Measurements from ENCODE around the gene DMAP1. TPM values are rescaled to one million over a fixed set of nuclear protein-coding genes. Genes with fewer than 3 reads are reported as not detected.

Gene DMAP1
- total RNA-seq, 2 donors from 2014 or later: 49.1 to 53.8 TPM

DNA sequence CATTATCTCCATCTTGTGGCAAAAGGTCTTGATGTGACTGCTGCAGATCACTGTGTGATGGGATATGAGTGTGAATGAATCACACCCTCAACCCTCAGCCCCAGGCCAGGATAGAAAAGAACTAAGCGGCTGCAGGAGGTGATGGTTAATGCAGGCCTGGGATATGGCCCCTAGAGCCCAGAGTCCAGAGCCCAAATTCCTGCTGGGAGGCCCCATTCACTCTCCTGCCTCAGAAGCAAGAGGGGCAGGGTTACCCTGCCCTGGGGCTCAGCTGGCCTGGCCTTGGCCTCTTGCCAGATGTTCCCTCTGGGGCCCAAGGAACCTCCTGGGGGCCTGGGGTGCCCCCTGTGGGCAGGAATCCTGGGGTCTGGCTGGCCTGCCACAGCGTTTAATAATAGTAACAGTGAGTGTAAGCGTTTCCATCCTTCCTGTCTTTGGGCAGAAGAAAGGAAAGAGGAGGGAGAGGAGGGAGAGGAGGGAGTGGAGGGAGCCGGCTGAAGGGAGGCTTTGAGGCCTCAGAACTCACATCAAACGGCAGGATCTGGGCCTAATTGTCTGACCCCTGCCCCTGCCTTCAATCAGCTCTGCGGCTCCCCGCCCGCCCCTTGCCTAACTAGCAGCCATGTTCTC is 26.2 kb downstream of the DMAP1 start:
- Mint-ChIP-seq H3K4me1 (peaks cover 49% of the 10 kb centered on the region), H3K4me3 (no peak overlapping the region), H3K27ac (no peak overlapping the region), H3K9me3 (no peaks in the 10 kb centered on the region), H3K36me3 (ENCODE audit: low read depth) (peaks cover 15% of the 10 kb centered on the region), H3K27me3 (ENCODE audit: insufficient read depth) (no peaks in the 10 kb centered on the region)
- H3K27ac ChIP-seq (ENCODE audit: low read depth, low read length): peak overlapping the region; percentile 75
- H3K27me3 ChIP-seq (ENCODE audit: control insufficient read depth, insufficient read depth, low read length, poor library complexity, severe bottlenecking): no peaks in the 10 kb centered on the region
- DNase-seq: peak; percentile 67
- no peaks in the 10 kb centered on the region for H3K9me3 ChIP-seq (ENCODE audit: control insufficient read depth, low read length)
- peaks cover 24% of the 10 kb centered on the region for H3K4me1 ChIP-seq (ENCODE audit: control insufficient read depth, insufficient read depth, low read length)
- TF ChIP-seq, protein P1, sequence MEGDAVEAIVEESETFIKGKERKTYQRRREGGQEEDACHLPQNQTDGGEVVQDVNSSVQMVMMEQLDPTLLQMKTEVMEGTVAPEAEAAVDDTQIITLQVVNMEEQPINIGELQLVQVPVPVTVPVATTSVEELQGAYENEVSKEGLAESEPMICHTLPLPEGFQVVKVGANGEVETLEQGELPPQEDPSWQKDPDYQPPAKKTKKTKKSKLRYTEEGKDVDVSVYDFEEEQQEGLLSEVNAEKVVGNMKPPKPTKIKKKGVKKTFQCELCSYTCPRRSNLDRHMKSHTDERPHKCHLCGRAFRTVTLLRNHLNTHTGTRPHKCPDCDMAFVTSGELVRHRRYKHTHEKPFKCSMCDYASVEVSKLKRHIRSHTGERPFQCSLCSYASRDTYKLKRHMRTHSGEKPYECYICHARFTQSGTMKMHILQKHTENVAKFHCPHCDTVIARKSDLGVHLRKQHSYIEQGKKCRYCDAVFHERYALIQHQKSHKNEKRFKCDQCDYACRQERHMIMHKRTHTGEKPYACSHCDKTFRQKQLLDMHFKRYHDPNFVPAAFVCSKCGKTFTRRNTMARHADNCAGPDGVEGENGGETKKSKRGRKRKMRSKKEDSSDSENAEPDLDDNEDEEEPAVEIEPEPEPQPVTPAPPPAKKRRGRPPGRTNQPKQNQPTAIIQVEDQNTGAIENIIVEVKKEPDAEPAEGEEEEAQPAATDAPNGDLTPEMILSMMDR (conservative IDR thresholded peaks at IDR 0.05): peak; percentile 47
- H3K9ac ChIP-seq (ENCODE audit: extremely low read depth, low read length, poor library complexity, severe bottlenecking): no peak overlapping the region
- whole genome bisulfite sequencing, 2 experiments (ENCODE audit: insufficient coverage in 1 of 2, insufficient read length in 1 of 2): 40 to 68% methylated on average over 3 to 8 of the region's 8 CpGs
- no peak overlapping the region for H3K4me3 ChIP-seq (ENCODE audit: low read length)
- peaks cover 26% of the 10 kb centered on the region for H3K36me3 ChIP-seq (ENCODE audit: control insufficient read depth, insufficient read depth, low read length)

DNA sequence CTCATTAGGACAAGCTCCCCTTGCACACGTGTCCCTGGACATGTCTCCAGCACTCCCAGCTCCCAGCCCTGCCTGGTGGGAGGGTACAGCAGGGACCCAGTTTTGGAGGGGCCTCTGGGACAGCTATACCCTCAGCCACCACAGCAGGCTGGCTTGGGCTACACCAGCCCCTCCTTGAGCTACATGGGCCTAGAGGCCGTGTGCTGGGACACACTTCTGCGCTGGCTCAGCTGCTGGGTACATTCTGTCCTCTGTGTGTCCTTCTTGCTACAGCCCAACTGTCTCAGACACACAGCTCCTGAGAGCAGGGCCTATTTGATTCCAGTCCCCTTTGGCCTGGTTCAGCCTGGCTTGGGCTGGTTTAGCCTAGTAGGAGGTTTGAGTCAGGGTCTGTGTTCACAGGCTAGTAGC is 26.7 kb downstream of the DMAP1 start:
- Mint-ChIP-seq H3K9me3 (no peaks in the 10 kb centered on the region), H3K27me3 (ENCODE audit: insufficient read depth) (no peaks in the 10 kb centered on the region), H3K4me3 (no peak overlapping the region), H3K4me1 (peaks cover 51% of the 10 kb centered on the region), H3K36me3 (ENCODE audit: low read depth) (peaks cover 17% of the 10 kb centered on the region), H3K27ac (peak overlapping the region; percentile 83)
- Histone ChIP-seq H3K4me1 (ENCODE audit: control insufficient read depth, insufficient read depth, low read length) (peaks cover 26% of the 10 kb centered on the region), H3K27me3 (ENCODE audit: control insufficient read depth, insufficient read depth, low read length, poor library complexity, severe bottlenecking) (no peaks in the 10 kb centered on the region), H3K9me3 (ENCODE audit: control insufficient read depth, low read length) (no peaks in the 10 kb centered on the region), H3K27ac (ENCODE audit: low read depth, low read length) (peak overlapping the region; percentile 75), H3K4me3 (ENCODE audit: low read length) (no peak overlapping the region), H3K36me3 (ENCODE audit: control insufficient read depth, insufficient read depth, low read length) (peaks cover 29% of the 10 kb centered on the region), H3K9ac (ENCODE audit: extremely low read depth, low read length, poor library complexity, severe bottlenecking) (no peak overlapping the region)
- WGBS, 2 experiments (ENCODE audit: insufficient coverage in 1 of 2, insufficient read length in 1 of 2): 83 to 90% methylated on average over 2 to 3 of the region's 3 CpGs
- no peak for DNase-seq
- TF ChIP-seq, protein P1 (conservative IDR thresholded peaks at IDR 0.05): no peak

DNA sequence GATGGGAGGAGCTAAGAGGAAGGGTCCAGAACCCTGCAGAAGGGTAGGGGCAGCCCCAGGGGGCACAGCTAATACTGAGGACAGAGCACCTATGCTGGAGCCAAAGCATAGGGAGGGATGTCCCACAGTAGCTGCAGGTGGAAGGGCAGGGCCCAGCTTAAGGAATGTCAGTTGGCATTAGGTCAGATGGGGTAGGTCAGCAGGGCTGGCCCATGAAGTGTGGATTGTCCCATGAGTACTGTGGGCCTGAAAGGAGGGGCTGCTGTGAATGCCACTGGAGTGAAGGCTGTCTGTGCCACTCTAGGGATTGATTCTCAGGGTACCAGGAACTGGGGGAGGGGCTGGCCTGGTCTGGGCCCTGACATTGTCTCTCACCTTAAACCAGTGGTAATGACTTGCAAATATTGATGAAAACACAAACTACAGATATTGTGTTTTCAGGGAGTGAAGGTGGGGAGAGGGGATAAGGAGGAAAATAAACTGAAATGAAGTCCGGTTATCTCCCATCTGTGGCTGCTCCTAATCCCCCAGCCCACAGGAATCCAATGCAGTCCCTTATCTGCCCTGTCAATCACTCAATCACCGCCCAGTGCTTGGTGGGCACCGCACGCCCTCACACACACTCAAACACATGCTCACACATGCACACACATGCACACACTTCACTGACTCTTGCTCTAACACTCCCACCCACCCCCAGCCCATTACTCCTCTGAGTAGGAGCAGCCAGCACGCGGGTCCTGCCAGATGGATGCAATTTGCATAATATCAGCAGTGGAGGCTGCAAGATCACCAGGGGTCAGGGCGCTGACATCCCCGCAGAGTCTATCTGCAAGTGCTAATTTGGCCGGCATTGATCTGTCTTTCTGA is 27.8 kb downstream of the DMAP1 start:
- no peaks in the 10 kb centered on the region for H3K9me3 ChIP-seq (ENCODE audit: control insufficient read depth, low read length)
- H3K4me1 ChIP-seq (ENCODE audit: control insufficient read depth, insufficient read depth, low read length): peaks cover 29% of the 10 kb centered on the region
- H3K27me3 ChIP-seq (ENCODE audit: control insufficient read depth, insufficient read depth, low read length, poor library complexity, severe bottlenecking): no peaks in the 10 kb centered on the region
- TF ChIP-seq, protein P1 (conservative IDR thresholded peaks at IDR 0.05): no peak
- Mint-ChIP-seq H3K9me3 (no peaks in the 10 kb centered on the region), H3K27ac (peak overlapping the region; percentile 83), H3K4me1 (peaks cover 60% of the 10 kb centered on the region), H3K36me3 (ENCODE audit: low read depth) (peaks cover 15% of the 10 kb centered on the region), H3K27me3 (ENCODE audit: insufficient read depth) (no peaks in the 10 kb centered on the region), H3K4me3 (peak overlapping the region; percentile 1)
- no peak overlapping the region for H3K27ac ChIP-seq (ENCODE audit: low read depth, low read length)
- H3K4me3 ChIP-seq (ENCODE audit: low read length): no peak overlapping the region
- WGBS, 2 experiments (ENCODE audit: insufficient coverage in 1 of 2, insufficient read length in 1 of 2): 67 to 70% methylated on average over 2 to 9 of the region's 9 CpGs
- no peak overlapping the region for H3K9ac ChIP-seq (ENCODE audit: extremely low read depth, low read length, poor library complexity, severe bottlenecking)
- peaks cover 28% of the 10 kb centered on the region for H3K36me3 ChIP-seq (ENCODE audit: control insufficient read depth, insufficient read depth, low read length)
- no peak for DNase-seq

Data from endodermal cell (in vitro differentiated cells).